Posterior vena cava (tissue), 2 donors: ENCODE data around the gene DGLUCY. TPM values are rescaled to one million over a fixed set of nuclear protein-coding genes. Genes with fewer than 3 reads are reported as not detected.
A peak's percentile ranks its signal among the peaks of the same experiment; 100 is the strongest.
"Not testable (repeated sequence)": the region's sequence is repeated elsewhere in the genome, so short reads cannot be mapped to it uniquely, and the experiment has no call there.

Source experiments
- DNase-seq: peaks from one replicate; pipeline ENCODE4 v3.0.0-alpha.2; 2020; ENCODE audit warnings: low spot score
- intact Hi-C, 2 donors: fragments of 100-400 bp; cut with DNase I; formaldehyde crosslinking; loops; one replicate each; pipeline versions ENCODE4 v1.14.1 to v1.14.2; 2022 to 2023
- total RNA-seq, 2 donors: library from RNA; stranded (reverse); fragmentation: NEBNext Ultra II Directional; extraction: Animal tissue kit (Norgen Biotek cat#: 25700); gene quantifications; one replicate each; pipeline ENCODE4 v1.2.1, GENCODE V29; 2021
- donor health status: DM: yes; HTN: yes; CAD: no.
- donor health status: DM: yes; HTN: yes; CAD: no.

The DGLUCY gene
- total RNA-seq, 2 donors from 2014 or later = 36.2 to 44.4 TPM

- intact Hi-C loops, DNase-seq: not testable (repeated sequence)
Measured at GRCh38 chr14:91156877-91157276, 43.0 kb downstream of the DGLUCY start.

DNA sequence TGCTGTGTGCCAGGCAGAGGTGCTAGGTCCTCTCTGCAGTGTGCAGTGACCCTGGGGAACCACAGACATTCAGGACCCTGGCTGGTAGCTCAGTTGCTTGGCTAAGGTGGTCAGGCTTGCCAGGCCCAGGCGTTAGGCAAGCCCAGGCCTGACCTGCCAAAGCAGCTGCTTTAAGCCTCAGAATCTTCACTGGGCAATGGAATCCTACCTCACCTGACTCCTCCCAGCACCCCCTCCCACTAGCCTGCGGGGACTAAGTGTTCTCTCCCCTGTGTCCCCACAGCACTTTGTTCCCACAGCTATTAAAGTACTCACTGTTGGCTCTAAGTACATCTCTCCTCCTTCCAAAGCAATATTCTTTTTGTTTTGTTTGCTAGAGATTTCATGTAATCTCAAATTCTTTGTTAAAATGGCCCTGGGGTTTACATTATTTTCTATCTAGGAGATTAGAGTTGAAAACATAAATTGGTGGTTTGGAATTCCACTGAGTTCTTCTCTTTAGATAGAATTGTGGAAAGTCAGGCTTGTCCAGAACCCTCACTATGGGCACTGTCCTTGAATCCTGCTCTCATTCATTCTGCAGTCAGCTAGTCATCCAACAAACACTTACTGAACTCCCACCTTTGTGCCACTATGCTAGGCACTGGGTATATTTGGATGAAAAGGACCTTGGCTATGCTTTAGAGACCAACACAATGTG is 44.4 kb downstream of the DGLUCY start:
- intact Hi-C loops = no loop called here
- DNase-seq = peak; percentile 79

DNA sequence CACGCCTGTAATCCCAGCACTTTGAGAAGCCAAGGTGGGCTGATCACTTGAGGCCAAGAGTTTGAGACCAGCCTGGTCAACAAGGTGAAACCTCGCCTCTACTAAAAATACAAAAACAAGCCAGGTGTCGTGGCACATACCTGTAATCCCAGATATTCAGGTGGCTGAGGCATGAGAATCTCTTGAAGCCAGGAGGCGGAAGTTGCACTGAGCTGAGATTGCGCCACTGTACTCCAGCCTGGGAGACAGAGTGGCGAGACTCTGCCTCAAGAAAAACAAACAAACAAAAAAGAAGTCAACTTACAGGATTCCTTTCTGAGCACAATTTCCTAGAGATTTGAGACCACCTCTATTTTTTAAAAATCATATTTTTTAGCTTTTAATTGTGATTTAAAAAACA is 45.3 kb downstream of the DGLUCY start:
- DNase-seq = no peak
- intact Hi-C loops = no loop called here

- DNase-seq = no peak
- intact Hi-C loops = no loop called here
Measured at GRCh38 chr14:91159906-91160305, 46.0 kb downstream of the DGLUCY start.

- intact Hi-C loops = no loop called here
- no peak for DNase-seq
Measured at GRCh38 chr14:91163316-91163715, 49.4 kb downstream of the DGLUCY start.

DNA sequence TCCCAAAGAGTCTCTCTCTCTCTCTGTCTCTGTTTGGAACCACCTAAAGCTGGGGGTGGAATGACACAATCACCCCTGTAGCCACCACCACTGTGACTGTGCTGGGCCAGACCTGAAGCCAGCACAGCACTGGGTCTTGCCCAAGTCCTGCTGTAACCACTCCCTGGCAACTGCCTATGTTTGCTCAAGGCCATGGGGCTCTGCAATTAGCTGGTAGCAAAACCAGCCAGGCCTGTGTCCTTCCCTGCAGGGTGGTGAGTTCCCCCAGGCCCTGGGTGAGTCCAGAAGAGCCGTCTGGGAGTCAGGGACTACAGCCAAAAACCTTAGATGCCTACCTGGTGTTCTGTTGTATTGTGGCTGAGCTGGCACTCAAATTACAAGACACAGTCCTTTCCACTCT is 50.8 kb downstream of the DGLUCY start:
- no peak for DNase-seq
- intact Hi-C loops = no loop called here

DNA sequence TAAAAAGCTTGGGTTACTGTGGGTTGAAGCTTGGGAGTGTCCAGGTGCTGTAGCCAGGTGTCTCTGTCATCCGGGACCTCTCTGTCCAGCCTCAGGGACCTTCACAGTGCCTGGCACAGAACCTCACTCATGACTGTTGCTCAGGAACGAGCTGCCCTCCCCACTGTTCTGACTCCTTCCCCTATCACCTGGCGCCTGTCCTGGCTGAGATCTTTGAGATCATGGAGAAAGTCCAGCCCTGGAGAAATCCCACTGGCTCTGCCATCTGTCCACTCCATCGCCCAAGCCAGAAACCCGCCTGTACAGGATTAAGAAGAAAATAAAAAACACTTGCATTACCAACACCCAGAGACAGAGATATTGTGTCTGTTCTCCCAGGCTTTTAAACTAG is 53.5 kb downstream of the DGLUCY start:
- intact Hi-C loops = no loop called here
- peak; percentile 42 for DNase-seq

DNA sequence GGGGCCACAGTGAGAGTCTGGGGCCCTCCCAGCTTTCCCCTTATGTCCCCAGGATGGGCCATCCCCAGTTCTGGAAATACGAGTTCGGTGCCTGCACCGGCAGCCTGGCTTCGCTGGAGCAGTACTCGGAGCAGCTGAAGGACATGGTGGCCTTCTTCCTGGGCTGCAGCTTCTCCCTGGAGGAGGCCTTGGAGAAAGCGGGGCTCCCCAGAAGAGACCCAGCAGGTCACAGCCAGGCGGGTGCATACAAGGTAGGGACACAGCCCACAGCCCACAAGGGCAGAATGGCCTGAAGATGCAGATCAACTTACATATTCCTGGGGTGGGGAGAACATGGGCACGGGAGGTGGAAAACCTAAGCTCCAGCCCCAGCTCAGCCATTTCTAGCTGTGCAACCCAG is 56.1 kb downstream of the DGLUCY start:
- DNase-seq = no peak
- intact Hi-C loops = loop anchor here (5.0 to 10.0 kb wide), 2 partner anchors 115 to 263 kb away; no protein-coding TSS in a partner anchor

DNA sequence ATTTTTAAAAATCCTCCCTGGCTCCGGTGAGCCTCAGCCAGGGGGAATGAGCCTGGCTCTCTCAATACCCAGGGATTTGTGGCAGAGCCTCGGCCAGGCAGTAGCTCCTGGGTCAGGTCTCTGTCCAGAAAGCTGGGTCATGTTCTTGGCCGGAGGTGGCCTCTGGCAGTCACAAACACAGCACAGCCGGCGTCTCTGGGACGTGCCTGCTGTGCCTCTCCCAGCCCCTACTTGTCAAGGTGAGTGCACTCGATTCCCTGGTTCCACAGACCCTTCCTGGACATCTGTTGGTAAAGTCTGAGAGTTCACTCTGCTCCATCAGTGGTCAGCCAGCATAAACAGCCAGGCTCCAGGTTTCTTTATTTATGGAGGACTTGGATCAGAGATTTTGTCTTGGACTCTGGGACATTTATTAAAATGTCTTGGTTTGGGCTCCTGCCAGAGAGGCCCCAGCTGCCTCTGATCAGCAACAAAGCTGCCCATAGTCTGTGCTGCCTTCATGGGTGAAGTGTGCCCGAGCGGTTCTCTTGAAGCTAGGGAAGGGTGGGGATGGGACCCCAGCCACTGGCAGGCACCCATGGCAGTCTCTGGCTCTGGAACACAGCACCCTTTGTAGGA is 56.7 kb downstream of the DGLUCY start:
- DNase-seq = no peak
- intact Hi-C loops = loop anchor here (5.0 to 10.0 kb wide), 2 partner anchors 116 to 263 kb away; no protein-coding TSS in a partner anchor

DNA sequence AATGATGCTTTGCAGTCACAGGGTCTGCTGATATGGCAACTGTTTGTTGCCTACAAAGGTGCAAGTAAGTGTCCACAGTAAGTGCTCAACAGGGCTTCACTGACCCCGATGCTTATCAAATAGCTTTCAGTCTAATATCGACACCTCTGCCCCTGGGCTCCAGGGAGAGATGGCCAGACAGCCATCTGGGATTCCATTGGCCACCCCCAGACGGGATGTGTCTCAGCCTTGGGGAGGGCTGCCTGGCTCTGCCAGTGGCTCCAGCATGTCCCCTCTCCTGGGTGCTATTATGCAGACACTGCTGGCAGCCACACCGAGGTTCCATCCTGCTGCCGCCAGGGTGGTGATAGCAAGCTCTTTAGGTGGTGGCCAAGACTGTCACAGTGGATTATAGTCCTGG is 57.4 kb downstream of the DGLUCY start:
- DNase-seq = no peak
- intact Hi-C loops = loop anchor here (5.0 to 10.0 kb wide), 2 partner anchors 116 to 264 kb away; no protein-coding TSS in a partner anchor

DNA sequence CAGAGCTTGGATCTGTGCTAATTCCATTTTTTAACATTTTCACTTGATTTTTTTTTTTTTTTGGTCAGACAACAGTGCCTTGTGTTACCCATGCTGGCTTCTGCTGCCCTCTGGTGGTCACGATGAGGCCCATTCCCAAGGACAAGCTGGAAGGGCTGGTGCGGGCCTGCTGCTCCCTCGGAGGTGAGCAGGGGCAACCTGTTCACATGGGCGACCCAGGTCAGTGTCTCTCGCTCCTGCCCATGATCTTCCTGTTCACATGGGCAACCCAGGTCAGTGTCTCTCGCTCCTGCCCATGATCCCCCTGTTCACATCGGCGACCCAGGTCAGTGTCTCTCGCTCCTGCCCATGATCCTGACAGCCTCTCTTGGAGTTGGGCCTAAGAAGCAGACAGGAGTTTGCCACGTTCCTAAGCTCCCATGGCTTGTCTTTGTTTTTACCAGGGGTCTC is 59.4 kb downstream of the DGLUCY start:
- intact Hi-C loops = loop anchor here (2.0 to 10.0 kb wide), 3 partner anchors 118 to 270 kb away; no protein-coding TSS in a partner anchor

DNA sequence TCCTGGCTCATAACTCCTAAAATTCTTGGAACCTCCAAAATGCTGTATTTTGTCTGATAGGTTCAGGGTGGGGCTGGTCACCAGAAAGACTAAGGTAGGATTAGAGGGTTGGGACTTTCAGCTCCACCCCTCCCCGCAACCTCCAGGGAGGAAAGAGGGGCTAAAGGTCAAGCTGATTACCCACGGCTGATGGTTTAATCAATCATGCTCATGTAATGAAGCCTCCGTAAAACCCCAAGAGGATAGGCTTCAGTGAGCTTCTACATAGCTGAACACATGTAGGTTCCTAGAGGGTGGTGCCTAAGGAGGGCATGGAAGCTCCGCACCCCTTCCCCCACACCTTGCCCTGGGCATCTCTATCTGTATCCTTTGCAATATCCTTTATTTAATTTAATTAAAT is 60.0 kb downstream of the DGLUCY start:
- no peak for DNase-seq
- intact Hi-C loops = loop anchor here (2.0 to 10.0 kb wide), 3 partner anchors 119 to 271 kb away; no protein-coding TSS in a partner anchor

More for the DNA sequence above, 59.4 kb downstream of the DGLUCY start:
- peak; percentile 96 for DNase-seq

GRCh38 chr14:91175291-91176201 is 61.7 kb downstream of the DGLUCY start:
- intact Hi-C loops = loop anchor here (2.0 to 10.0 kb wide), 3 partner anchors 111 to 121 kb away; no protein-coding TSS in a partner anchor
- DNase-seq = peak; percentile 51

GRCh38 chr14:91177073-91178034 is 63.5 kb downstream of the DGLUCY start:
- DNase-seq = peak; percentile 85

DNA sequence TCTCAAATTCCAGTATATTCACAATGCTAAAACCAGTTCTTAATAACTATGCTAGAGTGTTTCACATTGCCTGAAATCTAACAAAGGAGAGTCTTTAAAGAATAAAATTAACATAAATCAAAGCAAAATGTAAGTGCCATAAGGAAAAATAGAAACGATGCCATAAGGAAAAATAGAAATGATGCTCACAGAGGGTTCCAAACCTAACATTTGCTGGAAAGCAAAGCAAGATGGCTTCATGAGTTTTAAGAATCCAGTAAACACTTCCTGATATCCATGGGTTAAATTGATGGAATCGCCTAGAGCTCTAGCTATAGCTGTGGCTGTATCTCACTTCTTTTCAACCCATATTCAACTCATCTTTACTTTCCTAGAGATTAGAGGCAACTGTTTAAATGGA is 66.7 kb downstream of the DGLUCY start:
- intact Hi-C loops = no loop called here
- DNase-seq = no peak

More at GRCh38 chr14:91177073-91178034, 63.5 kb downstream of the DGLUCY start:
- intact Hi-C loops = loop anchor here (2.0 to 10.0 kb wide), 3 partner anchors 109 to 123 kb away; no protein-coding TSS in a partner anchor

GRCh38 chr14:91182753-91183152 is 68.9 kb downstream of the DGLUCY start:
- intact Hi-C loops, DNase-seq: not testable (repeated sequence)

- DNase-seq = no peak
- intact Hi-C loops = no loop called here
Measured at GRCh38 chr14:91184559-91184958, 70.7 kb downstream of the DGLUCY start.

- DNase-seq = no peak
- intact Hi-C loops = no loop called here
Measured at GRCh38 chr14:91185721-91186120, 71.8 kb downstream of the DGLUCY start.
